Activated naive CD8-positive, alpha-beta T cell treated with anti-CD3 and anti-CD28 coated beads for 36 hours (primary cell): ENCODE measurements around the gene AASDH. TPM values are rescaled to one million over a fixed set of nuclear protein-coding genes. Genes with fewer than 3 reads are reported as not detected.
A peak's percentile ranks its signal among the peaks of the same experiment; 100 is the strongest.

Source experiments
- DNase-seq: peaks from one replicate; pipeline ENCODE4 v3.0.0; 2021
- H3K27ac Mint-ChIP-seq: one replicate; pipeline ENCODE4 v1.8.0; 2022; ENCODE audit warnings: mild to moderate bottlenecking, moderate library complexity, mixed read lengths
- H3K27me3 Mint-ChIP-seq: one replicate; pipeline ENCODE4 v1.8.0; 2022; ENCODE audit warnings: mild to moderate bottlenecking, mixed read lengths
- H3K36me3 Mint-ChIP-seq: one replicate; pipeline ENCODE4 v1.8.0; 2021; ENCODE audit warnings: mild to moderate bottlenecking, mixed read lengths
- H3K4me1 Mint-ChIP-seq: one replicate; pipeline ENCODE4 v1.8.0; 2021; ENCODE audit warnings: mixed read lengths
- H3K4me3 Mint-ChIP-seq: one replicate; pipeline ENCODE4 v1.8.0; 2022; ENCODE audit warnings: mild to moderate bottlenecking, moderate library complexity, mixed read lengths
- H3K9me3 Mint-ChIP-seq: one replicate; pipeline ENCODE4 v1.8.0; 2022; ENCODE audit warnings: mixed read lengths
- total RNA-seq, 2 experiments: library from RNA; stranded (reverse); gene quantifications; one replicate each; pipeline ENCODE4 v1.2.3, GENCODE V29; 2021

The AASDH gene
- 10 to 100 TPM in 1 of 2 experiments, 1 to 10 TPM in 1; 9.7 to 11.4 TPM for total RNA-seq

GRCh38 chr4:56387023-56388001 lies at the start of gene AASDH:
AASDH (minus strand) TSS chr4:56387491; CDS start chr4:56384299, 3,192 bp downstream.
- peaks cover 9% of the 10 kb centered on the region for H3K36me3 Mint-ChIP-seq
- H3K27ac Mint-ChIP-seq, result peak within 1 kb of the TSS; percentile 99
- DNase-seq, result peak; percentile 94
- peak within 1 kb of the TSS; percentile 84 for H3K4me3 Mint-ChIP-seq
- H3K27me3 Mint-ChIP-seq, result no peaks in the 10 kb centered on the region
- H3K9me3 Mint-ChIP-seq, result no peaks in the 10 kb centered on the region
- H3K4me1 Mint-ChIP-seq, result peaks cover 37% of the 10 kb centered on the region

GRCh38 chr4:56435140-56435926 lies 48.0 kb upstream of the AASDH start, which contains the start of gene PPAT:
PPAT (minus strand) TSS chr4:56435615; CDS start chr4:56435477, 138 bp downstream.
- Mint-ChIP-seq H3K4me3 (peak within 1 kb of the TSS; percentile 96), H3K4me1 (peaks cover 38% of the 10 kb centered on the region), H3K27ac (peak within 1 kb of the TSS; percentile 97), H3K36me3 (peaks cover 58% of the 10 kb centered on the region), H3K9me3 (no peaks in the 10 kb centered on the region), H3K27me3 (peaks cover 5% of the 10 kb centered on the region)
- DNase-seq, result peak; percentile 98

- Mint-ChIP-seq H3K27me3 (peaks cover 5% of the 10 kb centered on the region), H3K4me3 (peak overlapping the region; percentile 96), H3K4me1 (peaks cover 37% of the 10 kb centered on the region), H3K27ac (peak overlapping the region; percentile 97), H3K36me3 (peaks cover 52% of the 10 kb centered on the region), H3K9me3 (no peaks in the 10 kb centered on the region)
- peak; percentile 52 for DNase-seq
Observed at GRCh38 chr4:56434599-56435139, 47.4 kb upstream of the AASDH start.

GRCh38 chr4:56433280-56433679 lies 46.0 kb upstream of the AASDH start:
- Mint-ChIP-seq H3K9me3 (no peaks in the 10 kb centered on the region), H3K27ac (no peak overlapping the region), H3K4me1 (peaks cover 40% of the 10 kb centered on the region), H3K27me3 (peaks cover 5% of the 10 kb centered on the region), H3K36me3 (peaks cover 41% of the 10 kb centered on the region), H3K4me3 (peak overlapping the region; percentile 96)
- DNase-seq, result no peak

- no peaks in the 10 kb centered on the region for H3K27me3 Mint-ChIP-seq
- no peak overlapping the region for H3K4me3 Mint-ChIP-seq
- H3K9me3 Mint-ChIP-seq, result no peaks in the 10 kb centered on the region
- H3K36me3 Mint-ChIP-seq, result peaks cover 33% of the 10 kb centered on the region
- H3K27ac Mint-ChIP-seq, result no peak overlapping the region
- H3K4me1 Mint-ChIP-seq, result peaks cover 48% of the 10 kb centered on the region
- DNase-seq, result no peak
Observed at GRCh38 chr4:56430203-56430602, 42.9 kb upstream of the AASDH start.

- H3K4me3 Mint-ChIP-seq, result no peak overlapping the region
- H3K4me1 Mint-ChIP-seq, result peaks cover 43% of the 10 kb centered on the region
- no peaks in the 10 kb centered on the region for H3K27me3 Mint-ChIP-seq
- no peak for DNase-seq
- H3K9me3 Mint-ChIP-seq, result no peaks in the 10 kb centered on the region
- no peak overlapping the region for H3K27ac Mint-ChIP-seq
- peaks cover 21% of the 10 kb centered on the region for H3K36me3 Mint-ChIP-seq
Observed at GRCh38 chr4:56427179-56427578, 39.9 kb upstream of the AASDH start.

GRCh38 chr4:56426273-56426672 lies 39.0 kb upstream of the AASDH start:
- Mint-ChIP-seq H3K4me1 (peaks cover 41% of the 10 kb centered on the region), H3K4me3 (no peak overlapping the region), H3K36me3 (peaks cover 14% of the 10 kb centered on the region), H3K9me3 (no peaks in the 10 kb centered on the region), H3K27me3 (no peaks in the 10 kb centered on the region), H3K27ac (no peak overlapping the region)
- no peak for DNase-seq

GRCh38 chr4:56425518-56425917 lies 38.2 kb upstream of the AASDH start:
- no peaks in the 10 kb centered on the region for H3K27me3 Mint-ChIP-seq
- no peaks in the 10 kb centered on the region for H3K9me3 Mint-ChIP-seq
- DNase-seq, result no peak
- H3K4me1 Mint-ChIP-seq, result peaks cover 34% of the 10 kb centered on the region
- H3K36me3 Mint-ChIP-seq, result peaks cover 11% of the 10 kb centered on the region
- H3K4me3 Mint-ChIP-seq, result no peak overlapping the region
- H3K27ac Mint-ChIP-seq, result no peak overlapping the region

- no peaks in the 10 kb centered on the region for H3K9me3 Mint-ChIP-seq
- no peak overlapping the region for H3K4me3 Mint-ChIP-seq
- H3K27ac Mint-ChIP-seq, result no peak overlapping the region
- H3K27me3 Mint-ChIP-seq, result no peaks in the 10 kb centered on the region
- peaks cover 11% of the 10 kb centered on the region for H3K36me3 Mint-ChIP-seq
- H3K4me1 Mint-ChIP-seq, result peaks cover 31% of the 10 kb centered on the region
- no peak for DNase-seq
Observed at GRCh38 chr4:56424697-56425514, 37.6 kb upstream of the AASDH start.

GRCh38 chr4:56424176-56424575 lies 36.9 kb upstream of the AASDH start:
- no peaks in the 10 kb centered on the region for H3K27me3 Mint-ChIP-seq
- no peak for DNase-seq
- H3K9me3 Mint-ChIP-seq, result no peaks in the 10 kb centered on the region
- H3K36me3 Mint-ChIP-seq, result peaks cover 11% of the 10 kb centered on the region
- no peak overlapping the region for H3K27ac Mint-ChIP-seq
- H3K4me3 Mint-ChIP-seq, result no peak overlapping the region
- peaks cover 25% of the 10 kb centered on the region for H3K4me1 Mint-ChIP-seq

- no peak overlapping the region for H3K27ac Mint-ChIP-seq
- no peaks in the 10 kb centered on the region for H3K27me3 Mint-ChIP-seq
- peaks cover 17% of the 10 kb centered on the region for H3K4me1 Mint-ChIP-seq
- no peak overlapping the region for H3K4me3 Mint-ChIP-seq
- H3K9me3 Mint-ChIP-seq, result no peaks in the 10 kb centered on the region
- no peaks in the 10 kb centered on the region for H3K36me3 Mint-ChIP-seq
- no peak for DNase-seq
Observed at GRCh38 chr4:56417396-56417795, 30.1 kb upstream of the AASDH start.

GRCh38 chr4:56416349-56416748 lies 29.1 kb upstream of the AASDH start:
- Mint-ChIP-seq H3K4me3 (no peak overlapping the region), H3K27ac (peak overlapping the region; percentile 58), H3K9me3 (no peaks in the 10 kb centered on the region), H3K4me1 (peaks cover 20% of the 10 kb centered on the region), H3K36me3 (no peaks in the 10 kb centered on the region), H3K27me3 (no peaks in the 10 kb centered on the region)
- no peak for DNase-seq

- Mint-ChIP-seq H3K36me3 (no peaks in the 10 kb centered on the region), H3K4me3 (no peak overlapping the region), H3K27ac (no peak overlapping the region), H3K9me3 (no peaks in the 10 kb centered on the region), H3K27me3 (no peaks in the 10 kb centered on the region), H3K4me1 (peaks cover 30% of the 10 kb centered on the region)
- no peak for DNase-seq
Observed at GRCh38 chr4:56414135-56414670, 26.9 kb upstream of the AASDH start.
